ENCODE measurements around the gene ATP6V0E1. TPM values are rescaled to one million over a fixed set of nuclear protein-coding genes. Genes with fewer than 3 reads are reported as not detected.

The ATP6V0E1 gene
- total and polyA plus RNA-seq, 2 of the 8 experiments (the other 6 are each of a cell fraction or from before 2014, with no cell fraction given), result 108 to 134 TPM

DNA sequence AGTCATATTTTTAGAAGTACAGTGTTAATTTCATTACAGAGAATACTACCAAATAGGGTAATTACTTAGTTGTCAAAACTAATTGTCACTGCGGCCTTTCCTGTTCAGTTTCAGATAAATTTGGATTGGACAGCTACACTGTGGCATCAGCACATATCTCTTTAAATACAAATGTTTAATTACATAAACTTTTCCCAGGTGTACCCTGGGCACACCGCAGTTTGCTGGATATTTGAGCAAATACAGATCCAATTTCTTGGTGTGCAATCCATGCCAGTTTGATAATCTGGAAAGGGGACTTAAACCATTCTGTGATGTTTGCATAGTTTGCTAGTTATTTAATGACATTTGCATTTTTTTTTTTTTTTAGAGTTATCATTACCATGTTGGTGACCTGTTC is 10.8 kb downstream of the ATP6V0E1 start (continued):
- TF ChIP-seq, protein P1, sequence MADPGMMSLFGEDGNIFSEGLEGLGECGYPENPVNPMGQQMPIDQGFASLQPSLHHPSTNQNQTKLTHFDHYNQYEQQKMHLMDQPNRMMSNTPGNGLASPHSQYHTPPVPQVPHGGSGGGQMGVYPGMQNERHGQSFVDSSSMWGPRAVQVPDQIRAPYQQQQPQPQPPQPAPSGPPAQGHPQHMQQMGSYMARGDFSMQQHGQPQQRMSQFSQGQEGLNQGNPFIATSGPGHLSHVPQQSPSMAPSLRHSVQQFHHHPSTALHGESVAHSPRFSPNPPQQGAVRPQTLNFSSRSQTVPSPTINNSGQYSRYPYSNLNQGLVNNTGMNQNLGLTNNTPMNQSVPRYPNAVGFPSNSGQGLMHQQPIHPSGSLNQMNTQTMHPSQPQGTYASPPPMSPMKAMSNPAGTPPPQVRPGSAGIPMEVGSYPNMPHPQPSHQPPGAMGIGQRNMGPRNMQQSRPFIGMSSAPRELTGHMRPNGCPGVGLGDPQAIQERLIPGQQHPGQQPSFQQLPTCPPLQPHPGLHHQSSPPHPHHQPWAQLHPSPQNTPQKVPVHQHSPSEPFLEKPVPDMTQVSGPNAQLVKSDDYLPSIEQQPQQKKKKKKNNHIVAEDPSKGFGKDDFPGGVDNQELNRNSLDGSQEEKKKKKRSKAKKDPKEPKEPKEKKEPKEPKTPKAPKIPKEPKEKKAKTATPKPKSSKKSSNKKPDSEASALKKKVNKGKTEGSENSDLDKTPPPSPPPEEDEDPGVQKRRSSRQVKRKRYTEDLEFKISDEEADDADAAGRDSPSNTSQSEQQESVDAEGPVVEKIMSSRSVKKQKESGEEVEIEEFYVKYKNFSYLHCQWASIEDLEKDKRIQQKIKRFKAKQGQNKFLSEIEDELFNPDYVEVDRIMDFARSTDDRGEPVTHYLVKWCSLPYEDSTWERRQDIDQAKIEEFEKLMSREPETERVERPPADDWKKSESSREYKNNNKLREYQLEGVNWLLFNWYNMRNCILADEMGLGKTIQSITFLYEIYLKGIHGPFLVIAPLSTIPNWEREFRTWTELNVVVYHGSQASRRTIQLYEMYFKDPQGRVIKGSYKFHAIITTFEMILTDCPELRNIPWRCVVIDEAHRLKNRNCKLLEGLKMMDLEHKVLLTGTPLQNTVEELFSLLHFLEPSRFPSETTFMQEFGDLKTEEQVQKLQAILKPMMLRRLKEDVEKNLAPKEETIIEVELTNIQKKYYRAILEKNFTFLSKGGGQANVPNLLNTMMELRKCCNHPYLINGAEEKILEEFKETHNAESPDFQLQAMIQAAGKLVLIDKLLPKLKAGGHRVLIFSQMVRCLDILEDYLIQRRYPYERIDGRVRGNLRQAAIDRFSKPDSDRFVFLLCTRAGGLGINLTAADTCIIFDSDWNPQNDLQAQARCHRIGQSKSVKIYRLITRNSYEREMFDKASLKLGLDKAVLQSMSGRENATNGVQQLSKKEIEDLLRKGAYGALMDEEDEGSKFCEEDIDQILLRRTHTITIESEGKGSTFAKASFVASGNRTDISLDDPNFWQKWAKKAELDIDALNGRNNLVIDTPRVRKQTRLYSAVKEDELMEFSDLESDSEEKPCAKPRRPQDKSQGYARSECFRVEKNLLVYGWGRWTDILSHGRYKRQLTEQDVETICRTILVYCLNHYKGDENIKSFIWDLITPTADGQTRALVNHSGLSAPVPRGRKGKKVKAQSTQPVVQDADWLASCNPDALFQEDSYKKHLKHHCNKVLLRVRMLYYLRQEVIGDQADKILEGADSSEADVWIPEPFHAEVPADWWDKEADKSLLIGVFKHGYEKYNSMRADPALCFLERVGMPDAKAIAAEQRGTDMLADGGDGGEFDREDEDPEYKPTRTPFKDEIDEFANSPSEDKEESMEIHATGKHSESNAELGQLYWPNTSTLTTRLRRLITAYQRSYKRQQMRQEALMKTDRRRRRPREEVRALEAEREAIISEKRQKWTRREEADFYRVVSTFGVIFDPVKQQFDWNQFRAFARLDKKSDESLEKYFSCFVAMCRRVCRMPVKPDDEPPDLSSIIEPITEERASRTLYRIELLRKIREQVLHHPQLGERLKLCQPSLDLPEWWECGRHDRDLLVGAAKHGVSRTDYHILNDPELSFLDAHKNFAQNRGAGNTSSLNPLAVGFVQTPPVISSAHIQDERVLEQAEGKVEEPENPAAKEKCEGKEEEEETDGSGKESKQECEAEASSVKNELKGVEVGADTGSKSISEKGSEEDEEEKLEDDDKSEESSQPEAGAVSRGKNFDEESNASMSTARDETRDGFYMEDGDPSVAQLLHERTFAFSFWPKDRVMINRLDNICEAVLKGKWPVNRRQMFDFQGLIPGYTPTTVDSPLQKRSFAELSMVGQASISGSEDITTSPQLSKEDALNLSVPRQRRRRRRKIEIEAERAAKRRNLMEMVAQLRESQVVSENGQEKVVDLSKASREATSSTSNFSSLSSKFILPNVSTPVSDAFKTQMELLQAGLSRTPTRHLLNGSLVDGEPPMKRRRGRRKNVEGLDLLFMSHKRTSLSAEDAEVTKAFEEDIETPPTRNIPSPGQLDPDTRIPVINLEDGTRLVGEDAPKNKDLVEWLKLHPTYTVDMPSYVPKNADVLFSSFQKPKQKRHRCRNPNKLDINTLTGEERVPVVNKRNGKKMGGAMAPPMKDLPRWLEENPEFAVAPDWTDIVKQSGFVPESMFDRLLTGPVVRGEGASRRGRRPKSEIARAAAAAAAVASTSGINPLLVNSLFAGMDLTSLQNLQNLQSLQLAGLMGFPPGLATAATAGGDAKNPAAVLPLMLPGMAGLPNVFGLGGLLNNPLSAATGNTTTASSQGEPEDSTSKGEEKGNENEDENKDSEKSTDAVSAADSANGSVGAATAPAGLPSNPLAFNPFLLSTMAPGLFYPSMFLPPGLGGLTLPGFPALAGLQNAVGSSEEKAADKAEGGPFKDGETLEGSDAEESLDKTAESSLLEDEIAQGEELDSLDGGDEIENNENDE (IDR thresholded peaks at IDR 0.05; ENCODE audit: insufficient replicate concordance, low read length), result no peak
- no peak for TF ChIP-seq TAF1 (IDR thresholded peaks at IDR 0.05; ENCODE audit: low read depth, low read length)
- TF ChIP-seq, protein P2, sequence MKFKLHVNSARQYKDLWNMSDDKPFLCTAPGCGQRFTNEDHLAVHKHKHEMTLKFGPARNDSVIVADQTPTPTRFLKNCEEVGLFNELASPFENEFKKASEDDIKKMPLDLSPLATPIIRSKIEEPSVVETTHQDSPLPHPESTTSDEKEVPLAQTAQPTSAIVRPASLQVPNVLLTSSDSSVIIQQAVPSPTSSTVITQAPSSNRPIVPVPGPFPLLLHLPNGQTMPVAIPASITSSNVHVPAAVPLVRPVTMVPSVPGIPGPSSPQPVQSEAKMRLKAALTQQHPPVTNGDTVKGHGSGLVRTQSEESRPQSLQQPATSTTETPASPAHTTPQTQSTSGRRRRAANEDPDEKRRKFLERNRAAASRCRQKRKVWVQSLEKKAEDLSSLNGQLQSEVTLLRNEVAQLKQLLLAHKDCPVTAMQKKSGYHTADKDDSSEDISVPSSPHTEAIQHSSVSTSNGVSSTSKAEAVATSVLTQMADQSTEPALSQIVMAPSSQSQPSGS (IDR thresholded peaks at IDR 0.05; ENCODE audit: low read length), result no peak
- TF ChIP-seq SP1 (IDR thresholded peaks at IDR 0.05; ENCODE audit: low read depth, low read length), result no peak
- TF ChIP-seq GTF2F1 (IDR thresholded peaks at IDR 0.05; ENCODE audit: borderline replicate concordance, low read depth, low read length), result no peak
- no peak for TF ChIP-seq SIX5 (IDR thresholded peaks at IDR 0.05; ENCODE audit: low read depth, low read length)
